Peyer's patch (tissue), 4 donors: ENCODE data around the gene BCL2L2. TPM values are rescaled to one million over a fixed set of nuclear protein-coding genes. Genes with fewer than 3 reads are reported as not detected.
A peak's percentile ranks its signal among the peaks of the same experiment; 100 is the strongest.

Experiments used
- DNase-seq, 3 donors: peaks; one replicate each; pipeline ENCODE4 v3.0.0-alpha.2; 2017 to 2019
- H3K27ac ChIP-seq, 4 donors: fragments of 200-600 bp; sonication (generic); one replicate each; pipeline ENCODE4 v1.5.1; 2016 to 2019
- H3K27me3 ChIP-seq, 2 donors: fragments of 200-600 bp; sonication (generic); one replicate each; pipeline ENCODE4 v1.5.1; 2019
- H3K36me3 ChIP-seq, 3 donors: fragments of 200-600 bp; sonication (generic); one replicate each; pipeline ENCODE4 v1.5.1; 2016 to 2019
- H3K4me1 ChIP-seq, 4 donors: fragments of 200-600 bp; sonication (generic); one replicate each; pipeline ENCODE4 v1.5.1; 2016 to 2019
- H3K4me3 ChIP-seq, 4 donors: fragments of 200-600 bp; sonication (generic); 1 replicate in 3 of 4; 2 replicates in 1 of 4; pipeline ENCODE4 v1.5.1; 2016 to 2019; ENCODE audit warnings: mild to moderate bottlenecking in 1 of 4
- H3K9me3 ChIP-seq, 4 donors: fragments of 200-600 bp; sonication (generic); one replicate each; pipeline ENCODE4 v1.5.1; 2016 to 2019; ENCODE audit warnings: mild to moderate bottlenecking in 1 of 4
- CTCF ChIP-seq, 6 experiments: fragments of 450-650 bp in 4 of 6; fragments of 200-600 bp in 2 of 6; sonication (generic) in 1 of 6; IDR thresholded peaks; one replicate each; pipeline ENCODE4 v1.5.1; 2017 to 2019; ENCODE audit warnings: antibody characterized with exemption in 6 of 6, mild to moderate bottlenecking in 3 of 6, moderate library complexity in 1 of 6
- POLR2A ChIP-seq, 2 donors: fragments of 450-650 bp; IDR thresholded peaks; one replicate each; pipeline ENCODE4 v1.5.1; 2017; ENCODE audit warnings: antibody characterized with exemption in 2 of 2, mild to moderate bottlenecking in 2 of 2, moderate library complexity in 2 of 2
- total RNA-seq, 4 donors: library from RNA; depleted of rRNA; stranded (reverse); fragments of >200 nt; gene quantifications; one replicate each; pipeline ENCODE4 v1.1.0, GENCODE V29; 2016

Gene BCL2L2
- total RNA-seq, 4 donors from 2014 or later = 29.9 to 43.1 (median 32.0) TPM

- DNase-seq = peak in 1 of 3 donors; percentile 28
- H3K4me1 ChIP-seq = no peaks in the 10 kb centered on the region
- no peak overlapping the region for H3K27ac ChIP-seq
- TF ChIP-seq CTCF (IDR thresholded peaks at IDR 0.05) = no peak
- no peak for TF ChIP-seq POLR2A (IDR thresholded peaks at IDR 0.05)
- no peaks in the 10 kb centered on the region for H3K27me3 ChIP-seq
- no peak overlapping the region for H3K4me3 ChIP-seq
- H3K9me3 ChIP-seq = no peaks in the 10 kb centered on the region
- H3K36me3 ChIP-seq = no peaks in the 10 kb centered on the region
Observed at GRCh38 chr14:23345987-23346692, 39.5 kb downstream of the BCL2L2 start.

GRCh38 chr14:23346693-23347405 is 40.2 kb downstream of the BCL2L2 start:
- H3K27me3 ChIP-seq = peaks cover 0 to 3% of the 10 kb centered on the region in 2 donors
- H3K27ac ChIP-seq = no peak overlapping the region
- TF ChIP-seq POLR2A (IDR thresholded peaks at IDR 0.05) = no peak
- TF ChIP-seq CTCF (IDR thresholded peaks at IDR 0.05) = no peak
- H3K36me3 ChIP-seq = no peaks in the 10 kb centered on the region
- H3K9me3 ChIP-seq = no peaks in the 10 kb centered on the region
- peaks cover 0 to 3% (median 1%) of the 10 kb centered on the region in 4 donors for H3K4me1 ChIP-seq
- no peak overlapping the region for H3K4me3 ChIP-seq
- no peak for DNase-seq

- Histone ChIP-seq H3K9me3 (no peaks in the 10 kb centered on the region), H3K36me3 (no peaks in the 10 kb centered on the region), H3K27ac (no peak overlapping the region), H3K27me3 (peaks cover 0 to 6% of the 10 kb centered on the region in 2 donors), H3K4me1 (peaks cover 0 to 11% (median 5%) of the 10 kb centered on the region in 4 donors), H3K4me3 (no peak overlapping the region)
- TF ChIP-seq CTCF (IDR thresholded peaks at IDR 0.05) (no peak), POLR2A (IDR thresholded peaks at IDR 0.05) (no peak)
- DNase-seq = peak in 1 of 3 donors; percentile 43
Observed at GRCh38 chr14:23347406-23348296, 41.0 kb downstream of the BCL2L2 start.

GRCh38 chr14:23348297-23348655 is 41.6 kb downstream of the BCL2L2 start:
- Histone ChIP-seq H3K4me1 (peaks cover 0 to 16% (median 6%) of the 10 kb centered on the region in 4 donors), H3K27ac (no peak overlapping the region), H3K9me3 (no peaks in the 10 kb centered on the region), H3K36me3 (no peaks in the 10 kb centered on the region), H3K4me3 (no peak overlapping the region), H3K27me3 (peaks cover 0 to 6% of the 10 kb centered on the region in 2 donors)
- no peak for TF ChIP-seq CTCF (IDR thresholded peaks at IDR 0.05)
- no peak for TF ChIP-seq POLR2A (IDR thresholded peaks at IDR 0.05)
- DNase-seq = peak in 1 of 3 donors; percentile 21

GRCh38 chr14:23349156-23349845 is 42.7 kb downstream of the BCL2L2 start:
- Histone ChIP-seq H3K9me3 (no peaks in the 10 kb centered on the region), H3K27me3 (peaks cover 0 to 6% of the 10 kb centered on the region in 2 donors), H3K4me3 (no peak overlapping the region), H3K27ac (no peak overlapping the region), H3K36me3 (no peaks in the 10 kb centered on the region), H3K4me1 (peaks cover 0 to 16% (median 6%) of the 10 kb centered on the region in 4 donors)
- TF ChIP-seq CTCF (IDR thresholded peaks at IDR 0.05) = no peak
- TF ChIP-seq POLR2A (IDR thresholded peaks at IDR 0.05) = no peak
- DNase-seq = peak in 1 of 3 donors; percentile 24
